GM19372 (cell line): ENCODE measurements around the gene NDUFAF4.
"Not testable (repeated sequence)": the region's sequence is repeated elsewhere in the genome, so short reads cannot be mapped to it uniquely, and the experiment has no call there.

Experiments used
- ATAC-seq: cut with Tn5 transposase; IDR thresholded peaks from one replicate; pipeline ENCODE4 v1.9.1; 2021; ENCODE audit warnings: mild to moderate bottlenecking, low read depth, moderate library complexity; ENCODE audit not compliant: unreplicated experiment

NDUFAF4 gene

DNA sequence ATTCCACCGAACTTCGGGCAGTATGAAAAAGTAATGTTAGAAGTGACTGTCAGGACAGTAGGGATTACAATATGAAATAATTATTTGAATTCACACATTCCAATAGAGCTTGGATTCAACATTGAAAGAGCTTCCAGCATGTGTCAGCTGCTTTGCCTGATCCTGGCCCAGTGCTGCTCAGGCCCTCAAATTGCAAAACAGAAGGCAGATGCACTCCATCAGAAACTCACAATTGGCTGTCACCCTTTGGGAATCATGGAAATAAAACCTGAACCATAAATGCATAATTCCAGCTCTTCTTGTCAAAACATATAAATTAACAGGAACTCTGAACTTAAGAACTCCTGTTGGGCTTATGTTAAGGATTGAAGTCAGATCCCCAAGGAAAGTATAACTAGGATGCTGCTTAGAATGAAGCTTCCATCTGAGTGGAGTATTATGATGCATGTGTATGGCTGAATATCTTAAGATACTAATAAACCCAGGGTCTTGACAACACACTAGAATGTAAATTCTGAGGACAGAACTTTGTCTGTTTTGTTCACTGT is 1.8 kb upstream of the NDUFAF4 start:
- no peak for ATAC-seq

DNA sequence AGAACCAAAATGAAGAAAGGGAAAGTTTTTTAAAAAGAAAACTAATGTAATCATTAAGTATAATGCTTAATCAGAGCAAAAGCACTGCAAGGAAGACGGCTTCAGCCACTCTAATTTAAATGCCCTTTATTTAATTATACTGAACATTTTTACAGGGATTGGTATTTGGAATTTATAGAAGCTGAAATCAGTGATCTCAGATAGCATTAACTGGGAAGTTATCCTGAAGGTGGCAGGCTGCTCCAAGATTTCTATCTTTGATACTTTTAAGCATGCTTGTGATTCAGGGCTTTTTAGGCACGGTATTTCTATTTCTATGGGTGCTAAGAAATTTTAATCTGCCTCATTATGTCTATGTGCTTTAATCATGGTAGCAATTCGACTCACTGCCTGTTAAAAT is 1.3 kb upstream of the NDUFAF4 start:
- ATAC-seq: no peak

DNA sequence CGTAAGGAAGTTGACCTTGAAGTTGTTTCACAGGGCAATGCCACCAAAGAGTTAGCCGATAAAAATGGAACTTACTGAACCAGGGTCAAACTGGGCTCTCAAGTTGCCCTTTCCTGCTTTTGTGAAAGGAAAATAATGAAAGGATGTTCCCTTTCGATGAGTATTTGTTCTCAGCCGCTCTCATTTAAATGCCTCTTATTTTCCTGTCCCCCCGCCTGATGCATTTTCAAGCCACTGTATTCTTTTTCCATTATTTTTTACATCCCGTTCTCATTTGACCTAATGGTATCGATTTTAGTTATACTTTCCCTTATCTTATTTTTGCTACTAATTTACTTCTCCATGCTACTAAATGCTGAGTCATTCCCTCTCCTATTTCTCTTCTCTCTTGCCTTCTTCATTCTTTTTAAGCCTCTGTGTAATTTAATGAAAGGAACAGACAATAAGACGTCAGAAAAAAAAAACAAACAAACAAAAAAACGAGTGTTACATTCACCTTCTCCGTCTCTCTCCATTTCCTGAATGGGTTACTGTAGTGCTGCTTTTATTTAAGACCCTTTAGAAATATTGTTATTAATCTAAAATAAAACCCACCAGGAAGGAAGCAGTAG is 655 bp upstream of the NDUFAF4 start:
- ATAC-seq: no peak

DNA sequence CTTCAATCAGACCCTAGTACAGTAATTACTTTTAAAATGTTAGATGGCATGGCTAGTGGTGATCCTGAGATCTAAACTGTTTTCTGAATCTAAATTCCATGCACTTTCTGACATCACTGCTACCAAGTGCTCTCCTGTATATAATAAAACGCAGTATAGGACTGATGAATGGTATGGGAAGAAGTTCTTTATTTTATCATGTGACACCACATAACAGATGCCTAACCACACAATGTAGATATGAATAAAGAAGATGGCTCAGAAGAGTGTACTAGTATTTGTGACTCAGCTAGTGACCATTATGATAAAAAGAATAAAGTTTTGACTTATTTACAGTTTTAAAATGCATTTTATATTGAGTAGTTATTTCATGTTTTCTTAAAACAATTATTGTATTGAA is 8.5 kb downstream of the NDUFAF4 start:
- no peak for ATAC-seq

DNA sequence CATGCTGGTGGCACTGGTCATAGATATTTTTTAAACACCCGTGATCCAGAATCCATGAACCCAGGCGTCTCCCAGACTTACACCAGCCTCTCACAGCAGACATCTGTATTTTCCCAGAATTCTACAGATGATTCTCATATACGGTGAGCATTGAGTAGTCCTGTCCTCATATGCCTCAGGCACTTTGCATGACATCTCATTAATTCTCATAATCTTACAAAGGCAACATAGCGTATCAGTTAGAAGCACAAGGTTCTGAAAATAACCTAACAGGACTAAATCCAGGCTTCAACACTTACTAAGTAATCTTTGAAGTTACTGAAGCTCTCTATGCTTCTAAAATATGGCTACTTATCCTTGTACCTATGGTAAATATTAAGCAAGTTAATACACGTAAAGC is 8.9 kb downstream of the NDUFAF4 start:
- no peak for ATAC-seq

DNA sequence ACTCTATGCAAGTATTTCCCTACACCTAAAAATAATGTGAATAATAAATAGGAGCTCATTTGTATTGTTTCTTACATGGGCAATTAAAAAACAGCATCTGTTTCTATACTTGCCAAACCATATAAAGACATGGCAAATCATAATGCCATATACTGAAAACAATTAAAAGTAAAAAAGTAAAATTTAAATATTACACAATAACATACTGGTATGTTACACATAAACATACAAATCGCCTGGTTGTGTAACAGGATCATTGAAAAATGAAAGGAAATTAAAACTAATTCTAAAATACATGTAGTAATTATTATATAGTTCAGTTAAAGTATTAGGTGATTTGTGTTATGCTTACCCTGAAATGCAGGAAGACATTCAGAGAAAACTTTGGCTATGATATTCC is 11.2 kb downstream of the NDUFAF4 start:
- no peak for ATAC-seq

DNA sequence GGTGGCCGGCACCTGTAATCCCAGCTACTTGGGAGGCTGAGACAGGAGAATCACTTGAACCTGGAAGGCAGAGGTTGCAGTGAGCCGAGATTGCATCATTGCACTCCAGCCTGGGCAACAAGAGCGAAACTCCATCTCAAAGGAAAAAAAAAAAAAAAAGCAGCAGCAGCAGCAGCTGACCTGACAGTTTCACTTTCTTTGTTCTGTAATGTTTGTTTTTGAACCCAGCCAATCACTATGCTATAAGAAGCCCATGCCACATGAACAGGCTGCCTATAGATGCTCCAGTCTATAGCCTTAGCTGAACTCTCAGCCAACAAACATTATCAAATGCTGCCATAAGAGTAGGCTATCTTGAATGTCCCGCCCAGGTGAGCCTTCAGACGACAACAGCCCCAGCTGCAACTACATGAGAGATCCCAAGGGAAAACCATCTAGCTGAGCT is 12.5 kb downstream of the NDUFAF4 start:
- not testable (repeated sequence) for ATAC-seq

DNA sequence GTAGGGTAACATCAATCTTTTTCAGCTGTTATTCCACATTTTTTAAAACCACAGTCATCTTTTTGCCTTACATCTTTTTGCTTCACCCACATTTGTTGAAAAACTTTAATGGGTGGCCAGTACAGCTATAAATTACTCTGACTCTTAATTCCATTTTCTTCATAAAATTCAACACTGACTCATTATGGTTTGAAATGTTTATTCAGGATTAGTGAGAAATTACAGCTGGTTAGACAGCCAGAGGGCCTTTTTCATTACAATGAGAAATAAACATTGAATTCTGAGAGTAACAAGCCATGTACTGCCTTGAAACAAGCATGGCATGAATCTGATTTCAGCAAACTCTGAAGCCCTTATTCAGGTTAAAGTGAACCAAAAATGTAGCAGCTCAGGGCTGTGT is 19.5 kb downstream of the NDUFAF4 start:
- no peak for ATAC-seq

DNA sequence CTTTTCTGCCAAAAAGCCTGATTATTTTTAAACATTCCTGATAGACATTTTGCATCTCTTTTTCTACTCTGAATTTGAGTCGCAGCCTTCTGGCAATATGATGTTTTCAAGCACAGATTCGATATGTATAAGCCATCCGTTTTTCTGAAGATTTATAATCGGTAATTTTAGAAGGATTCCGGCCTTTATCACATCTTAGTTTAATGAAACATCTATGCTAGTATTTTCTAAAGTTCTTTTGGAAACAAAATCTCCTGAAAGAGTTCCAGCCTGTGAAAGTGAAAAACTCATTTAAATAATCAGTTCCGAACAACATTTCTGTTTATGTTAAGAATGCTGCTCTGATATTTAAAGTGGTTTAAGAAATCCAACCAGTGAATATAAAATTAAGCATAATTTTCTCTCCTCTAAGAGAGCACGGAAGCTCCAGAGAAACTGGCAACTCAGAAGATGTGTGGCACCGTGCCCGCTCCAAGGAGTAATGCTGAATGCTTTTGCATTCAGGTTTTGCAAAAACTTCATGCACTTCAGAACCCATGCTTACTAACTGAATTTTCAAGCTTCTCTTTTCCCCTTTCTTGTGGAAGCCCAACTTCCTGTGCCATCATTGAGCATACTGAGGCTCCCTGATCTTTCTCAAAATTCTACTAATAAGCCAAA is 20.7 kb downstream of the NDUFAF4 start:
- no peak for ATAC-seq

DNA sequence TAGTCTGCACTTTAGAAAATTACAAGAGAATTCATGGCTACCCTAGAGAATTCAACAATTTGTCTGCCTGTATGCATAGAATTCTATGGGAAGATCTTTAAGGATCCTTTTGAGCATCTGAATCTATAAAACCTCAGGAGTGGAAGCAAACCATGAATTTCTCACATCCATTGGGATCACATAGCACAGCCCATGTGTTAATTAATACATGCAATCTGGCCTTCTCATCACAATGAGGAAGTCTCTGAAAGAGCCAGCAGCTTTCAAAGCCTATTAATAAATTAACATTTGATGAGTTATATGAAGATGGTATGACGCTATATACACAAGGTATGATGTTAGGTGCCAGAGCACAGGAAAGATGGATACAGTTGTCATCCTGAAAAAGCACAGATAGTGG is 24.7 kb downstream of the NDUFAF4 start:
- no peak for ATAC-seq

DNA sequence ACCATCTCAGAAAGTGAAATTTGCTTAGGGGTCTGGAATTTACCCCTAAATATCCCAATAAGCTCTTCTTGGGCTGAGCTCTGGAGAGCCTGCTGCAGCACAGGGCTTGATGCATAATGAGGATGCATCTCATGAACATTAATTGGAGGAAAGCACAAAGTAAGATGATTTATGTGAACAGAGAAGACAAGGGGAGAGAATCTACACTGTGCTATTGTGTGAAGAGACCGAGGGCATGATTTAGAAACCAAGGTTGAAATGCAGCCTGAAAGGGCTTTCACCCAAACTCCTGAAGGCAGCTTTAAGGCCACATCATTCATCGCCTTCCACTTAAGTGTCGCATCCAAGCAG is 32.7 kb downstream of the NDUFAF4 start:
- no peak for ATAC-seq

DNA sequence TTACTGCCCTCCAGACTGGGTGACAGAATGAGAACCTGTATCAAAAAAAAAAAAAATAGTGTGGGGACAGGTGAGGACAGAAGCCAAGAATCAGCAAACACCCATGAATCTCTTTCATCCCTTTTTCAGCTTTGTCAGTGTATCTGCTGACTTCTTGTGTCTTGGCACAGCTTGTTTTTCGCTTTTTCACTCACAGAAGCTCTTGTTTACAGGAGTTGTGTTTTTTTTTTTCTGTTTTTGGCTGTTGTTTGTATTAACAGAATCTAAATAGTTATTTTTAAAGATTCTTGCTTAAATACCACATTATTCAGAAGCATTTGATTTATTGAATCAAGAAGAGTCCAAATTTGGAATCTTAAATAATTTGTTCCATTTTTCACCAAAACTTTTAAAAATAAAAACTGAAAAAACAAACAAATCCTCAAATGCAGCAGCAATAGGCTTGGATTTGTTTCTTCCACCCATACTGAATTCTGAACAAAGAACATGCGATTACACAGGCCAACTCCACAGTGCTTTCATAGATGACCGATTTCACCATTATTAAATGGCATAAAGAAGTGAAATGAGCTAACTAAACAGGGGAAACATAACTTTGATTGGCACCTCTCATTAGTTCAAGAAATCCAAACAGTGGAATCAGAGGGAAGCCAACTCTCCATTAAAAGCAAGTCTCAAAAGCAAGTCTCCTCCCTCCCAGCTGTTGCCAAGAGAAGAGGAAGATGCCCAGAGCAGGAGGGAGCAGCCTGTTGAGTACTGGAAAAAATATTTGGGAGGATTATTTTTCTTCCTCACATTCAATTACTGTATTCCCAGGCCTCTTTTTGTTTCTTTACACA is 33.3 kb downstream of the NDUFAF4 start:
- no peak for ATAC-seq

DNA sequence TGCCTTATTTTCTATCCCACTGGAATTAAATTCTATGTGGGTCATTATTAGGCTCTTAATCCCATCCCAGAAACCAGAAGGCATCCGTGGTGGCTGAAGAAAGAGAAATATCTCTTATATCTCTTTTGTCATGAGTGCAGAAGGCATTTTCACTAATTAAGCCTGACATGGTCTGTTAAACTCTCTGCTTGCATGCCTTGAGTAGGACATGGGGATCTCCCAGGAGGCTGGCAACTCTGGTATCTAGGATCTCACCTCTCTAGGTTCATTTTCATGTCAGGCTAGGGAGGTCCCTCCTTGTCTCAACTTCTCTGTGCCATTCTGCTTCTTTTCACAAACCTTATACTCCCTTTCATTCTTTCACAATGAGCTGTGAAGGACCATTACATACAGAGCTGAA is 35.1 kb downstream of the NDUFAF4 start:
- no peak for ATAC-seq

DNA sequence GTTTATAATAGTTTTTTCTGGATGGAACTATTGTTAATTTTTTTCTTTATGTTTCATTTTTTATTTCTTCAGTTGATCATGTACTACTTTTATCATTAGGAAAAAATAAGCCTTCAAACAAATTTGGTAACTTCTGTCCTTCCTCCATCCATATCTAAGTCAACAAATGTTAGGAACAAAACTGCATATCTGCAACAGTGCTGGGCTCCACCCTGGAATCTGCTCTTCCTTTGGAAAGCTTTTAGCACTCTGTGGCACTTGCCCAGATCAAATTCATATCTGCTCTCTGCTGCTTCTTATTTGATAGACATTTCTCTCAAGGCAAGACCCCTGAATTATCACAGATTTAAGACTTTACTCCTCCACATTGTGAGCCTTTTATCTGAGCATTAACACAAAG is 36.1 kb downstream of the NDUFAF4 start:
- ATAC-seq: no peak

DNA sequence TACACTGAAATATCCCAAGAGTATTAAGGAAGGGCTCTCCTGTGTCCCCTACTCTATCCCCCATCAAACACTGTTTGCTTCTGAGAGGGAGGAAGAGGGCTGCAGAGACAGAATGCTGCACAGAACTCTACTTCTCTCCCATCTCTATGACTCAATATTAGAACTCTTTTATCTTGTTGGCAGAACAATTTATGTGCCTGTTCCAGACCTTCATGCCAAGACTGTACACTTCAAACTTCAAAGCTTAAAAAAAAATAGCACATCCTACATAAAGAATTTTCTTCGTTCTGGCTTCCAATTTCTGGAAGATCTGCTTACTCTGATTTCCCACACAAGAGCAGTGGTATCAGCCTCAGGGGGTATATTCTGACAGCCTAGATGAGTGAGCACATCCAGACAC is 40.8 kb downstream of the NDUFAF4 start:
- ATAC-seq: no peak

DNA sequence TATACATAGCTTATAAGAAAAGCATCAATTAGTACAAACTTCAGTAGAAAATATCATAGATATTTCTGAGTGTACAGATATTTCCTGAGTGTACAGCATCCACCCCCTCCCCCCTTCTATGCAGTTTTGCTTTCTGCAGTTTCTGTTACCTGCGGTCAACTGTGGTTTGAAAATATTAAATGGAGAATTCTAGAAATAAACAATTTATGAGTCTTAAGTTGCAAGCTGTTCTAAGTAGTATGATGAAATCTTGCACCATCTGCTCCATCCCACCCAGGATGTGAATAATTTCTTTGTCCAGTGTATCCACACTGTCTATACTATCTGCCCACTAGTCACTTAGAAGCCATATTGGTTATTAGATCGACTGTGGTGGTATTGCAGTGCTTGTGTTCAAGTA is 44.6 kb downstream of the NDUFAF4 start:
- ATAC-seq: no peak

DNA sequence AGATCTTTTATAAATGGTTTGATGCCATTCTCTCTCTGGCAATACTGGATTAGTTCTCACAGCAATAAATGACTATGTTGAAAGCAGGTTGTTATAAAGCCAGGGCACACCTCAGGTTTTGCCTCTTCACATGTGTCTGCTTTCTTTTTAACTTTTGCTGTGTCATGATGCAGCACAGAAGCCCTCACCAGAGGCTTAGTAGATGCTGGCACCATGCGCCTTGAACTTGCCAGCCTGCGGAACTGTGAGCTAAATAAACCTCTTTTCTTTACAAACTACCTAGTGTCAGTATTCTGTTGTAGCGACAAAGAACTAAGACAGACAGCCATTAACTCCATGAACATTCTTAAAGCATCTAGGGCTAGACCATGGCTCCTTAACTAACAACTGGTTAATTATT is 45.1 kb downstream of the NDUFAF4 start:
- ATAC-seq: no peak

DNA sequence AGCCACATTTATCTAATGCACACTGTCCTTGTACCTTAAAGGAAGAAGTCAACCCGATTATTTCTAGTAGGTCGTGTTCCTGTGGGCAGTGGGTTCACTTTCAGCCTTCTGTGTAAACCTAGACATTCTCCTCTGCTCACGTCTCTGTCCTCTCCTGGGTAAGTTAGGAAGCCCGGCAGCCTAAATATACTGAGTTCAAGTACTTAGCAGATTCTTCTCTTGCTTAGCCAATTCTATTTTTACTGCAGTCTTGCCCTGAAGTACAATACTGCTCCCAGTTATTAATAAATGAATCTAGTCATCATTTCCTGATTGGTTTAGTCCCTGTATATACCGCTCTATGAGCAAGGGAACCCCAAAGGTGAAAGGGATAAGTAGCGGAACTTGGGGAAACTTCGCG is 45.8 kb downstream of the NDUFAF4 start:
- ATAC-seq: no peak

DNA sequence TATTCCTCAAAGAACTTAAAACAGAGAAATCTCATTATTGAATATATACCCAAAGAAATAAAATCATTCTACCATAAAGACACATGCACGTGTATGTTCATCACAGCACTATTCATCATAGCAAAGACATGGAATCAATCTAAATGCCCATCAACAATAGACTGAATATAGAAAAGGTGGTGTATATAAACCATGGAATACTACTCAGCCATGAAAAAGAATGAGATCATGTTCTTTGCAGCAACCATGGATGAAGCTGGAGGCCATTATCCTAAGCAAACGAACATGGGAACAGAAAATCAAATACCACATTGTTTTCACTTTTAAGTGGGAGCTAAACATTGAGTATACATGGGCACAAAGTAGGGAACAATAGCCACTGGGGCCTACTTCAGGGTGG is 48.1 kb downstream of the NDUFAF4 start:
- ATAC-seq: no peak

DNA sequence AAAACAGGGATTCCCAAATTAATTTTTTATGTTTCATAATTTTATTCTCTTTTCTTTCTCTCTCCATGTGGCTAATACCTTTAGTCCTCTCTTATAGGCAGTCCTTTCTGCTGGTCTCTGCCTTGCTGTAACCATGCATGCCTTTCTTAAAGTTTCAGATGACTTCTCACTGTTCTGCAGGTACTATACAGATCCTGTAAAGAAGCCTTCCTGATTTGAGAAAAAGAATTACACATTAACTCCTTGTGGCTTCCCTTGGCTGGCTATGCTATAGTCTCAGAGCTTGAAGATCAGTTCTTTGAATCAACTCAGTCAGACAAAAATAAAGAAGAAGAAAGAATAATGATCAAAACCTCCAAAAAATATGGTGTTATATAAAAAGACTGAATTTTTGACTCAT is 53.2 kb downstream of the NDUFAF4 start:
- ATAC-seq: no peak

DNA sequence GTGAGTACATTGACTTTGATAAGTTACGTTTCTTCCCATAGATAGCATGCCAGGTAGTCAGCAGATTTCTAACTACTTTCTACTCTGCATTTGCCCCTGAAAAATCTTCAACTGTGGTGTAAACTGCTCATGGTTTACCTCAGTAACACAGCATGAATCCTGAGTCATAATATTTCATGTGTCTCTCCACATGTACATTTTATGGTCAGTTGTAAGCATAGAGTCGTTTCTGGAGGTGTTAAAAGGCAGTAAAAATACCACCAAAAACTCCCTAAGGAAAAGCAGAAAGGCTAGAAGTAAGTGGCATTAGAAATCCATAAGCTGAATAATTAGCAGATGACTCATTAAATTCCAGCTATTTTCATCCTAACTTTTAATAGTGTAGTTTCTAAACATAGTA is 56.3 kb downstream of the NDUFAF4 start:
- ATAC-seq: no peak
